ENCODE results near the gene FLVCR2. TPM values are rescaled to one million over a fixed set of nuclear protein-coding genes. Genes with fewer than 3 reads are reported as not detected.

The FLVCR2 gene
- total and polyA plus RNA-seq, 2 of the 13 experiments (the other 11 are each of a cell fraction or from before 2014, with no cell fraction given) = 9.9 to 10.5 TPM

- no peak for TF ChIP-seq ZNF501 (CRISPR knock-in tag; IDR thresholded peaks at IDR 0.05)
- no peak for TF ChIP-seq ZFAT (CRISPR knock-in tag; conservative IDR thresholded peaks at IDR 0.05)
- TF ChIP-seq ZNF124 (CRISPR knock-in tag; IDR thresholded peaks at IDR 0.05) = peak; percentile 84; the same call in 1 of the 2 replicates
- TF ChIP-seq ZNF672 (CRISPR knock-in tag; IDR thresholded peaks at IDR 0.05) = no peak
- TF ChIP-seq DMAP1 (CRISPR knock-in tag; IDR thresholded peaks at IDR 0.05) = peak; percentile 89
- no peak for TF ChIP-seq ZNF891 (CRISPR knock-in tag; IDR thresholded peaks at IDR 0.05)
- TF ChIP-seq ZNF709 (CRISPR knock-in tag; IDR thresholded peaks at IDR 0.05) = no peak
- no peak for TF ChIP-seq EZH2 (conservative IDR thresholded peaks at IDR 0.05; ENCODE audit: low read depth, low read length)
- TF ChIP-seq MXD4 (CRISPR knock-in tag; IDR thresholded peaks at IDR 0.05) = peak; percentile 88
- TF ChIP-seq ZNF276 (CRISPR knock-in tag; IDR thresholded peaks at IDR 0.05; ENCODE audit: low read depth) = no peak
- no peak for TF ChIP-seq ISX (CRISPR knock-in tag; conservative IDR thresholded peaks at IDR 0.05)
- no peak for TF ChIP-seq ARNT (IDR thresholded peaks at IDR 0.05)
- TF ChIP-seq LBX2 (CRISPR knock-in tag; IDR thresholded peaks at IDR 0.05; ENCODE audit: borderline replicate concordance) = no peak
- peak; percentile 94 for TF ChIP-seq HDAC1 (CRISPR knock-in tag; IDR thresholded peaks at IDR 0.05)
- TF ChIP-seq ZNF687 (CRISPR knock-in tag; IDR thresholded peaks at IDR 0.05) = peak; percentile 59; the same call in 1 of the 2 replicates
- TF ChIP-seq ZBTB25 (CRISPR knock-in tag; IDR thresholded peaks at IDR 0.05) = peak; percentile 75
- peak; percentile 97 for TF ChIP-seq PAXIP1 (CRISPR knock-in tag; conservative IDR thresholded peaks at IDR 0.05)
- peak; percentile 97 for TF ChIP-seq RXRA (CRISPR knock-in tag; IDR thresholded peaks at IDR 0.05)
These were observed 69.8 kb downstream of the FLVCR2 start (continued) for GRCh38 chr14:75648066-75648838.

All from HepG2 (cell line).